SK-MEL-5 (cell line): ENCODE results near the gene CCNYL1. TPM values are rescaled to one million over a fixed set of nuclear protein-coding genes. Genes with fewer than 3 reads are reported as not detected.

Experiments
- DNase-seq: peaks from one replicate; pipeline ENCODE4 v3.0.0-alpha.2; 2016; ENCODE audit warnings: low read depth, low spot score
- in situ Hi-C: cut with HindIII; loops from 2 replicates; pipeline ENCODE4 v1.10.0; 2016; ENCODE audit warnings: low sequenced_read_pairs, high pct_unique_total_duplicates, low pct_unique_long_range_greater_than_20kb
- small RNA-seq, 2 experiments: library from RNA; depleted of rRNA; stranded (forward); fragments of <200 nt; gene quantifications; one replicate each; pipeline ENCODE3, GENCODE V24; 2014
- total RNA-seq: library from RNA; depleted of rRNA; stranded (reverse); fragments of >200 nt; shearing (Covaris generic); gene quantifications from 2 replicates; pipeline ENCODE4 v1.2.3, GENCODE V29; 2014; rRNA removed

CCNYL1 gene
- total RNA-seq, 1 experiment from 2014 or later: 8.5 TPM

DNA sequence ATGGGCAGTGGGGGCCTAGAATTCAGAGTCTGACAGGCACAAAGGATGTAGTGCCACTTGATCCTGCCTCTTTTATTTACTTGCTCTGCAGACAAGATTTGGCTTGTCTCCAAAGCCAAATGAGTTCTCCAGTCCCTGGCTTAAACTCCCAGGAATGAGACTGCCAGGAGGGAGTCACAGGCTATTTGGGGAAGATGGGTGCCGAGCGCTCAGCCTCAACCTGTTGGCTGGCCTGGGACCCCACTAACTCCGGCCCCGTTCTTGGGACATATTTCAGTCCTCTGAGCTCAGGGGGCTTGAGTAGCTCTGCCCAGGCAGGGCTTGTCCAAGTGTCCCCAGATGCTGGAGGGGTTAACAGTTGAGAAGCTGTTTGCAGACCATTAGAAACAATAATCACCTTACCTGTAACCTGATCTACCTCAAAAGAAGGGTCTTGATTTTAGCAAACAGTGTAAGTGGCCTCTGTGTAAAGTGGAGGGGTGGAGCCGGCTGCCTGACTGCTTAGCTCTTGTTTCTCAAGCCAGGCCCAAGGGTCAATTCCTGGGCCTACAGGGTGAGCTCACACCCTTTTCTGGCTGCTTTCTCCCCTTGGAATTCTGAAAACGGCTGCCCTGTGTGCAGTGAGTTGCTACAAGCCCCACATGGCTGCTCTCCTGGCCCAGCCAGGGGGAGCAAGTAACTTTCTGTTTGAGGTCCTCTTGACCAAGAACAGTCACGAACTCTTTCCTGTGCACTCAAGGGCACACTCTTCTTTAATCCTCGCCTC, 85.3 kb downstream of the CCNYL1 start:
- in situ Hi-C loops: no loop called here
- DNase-seq: no peak

DNA sequence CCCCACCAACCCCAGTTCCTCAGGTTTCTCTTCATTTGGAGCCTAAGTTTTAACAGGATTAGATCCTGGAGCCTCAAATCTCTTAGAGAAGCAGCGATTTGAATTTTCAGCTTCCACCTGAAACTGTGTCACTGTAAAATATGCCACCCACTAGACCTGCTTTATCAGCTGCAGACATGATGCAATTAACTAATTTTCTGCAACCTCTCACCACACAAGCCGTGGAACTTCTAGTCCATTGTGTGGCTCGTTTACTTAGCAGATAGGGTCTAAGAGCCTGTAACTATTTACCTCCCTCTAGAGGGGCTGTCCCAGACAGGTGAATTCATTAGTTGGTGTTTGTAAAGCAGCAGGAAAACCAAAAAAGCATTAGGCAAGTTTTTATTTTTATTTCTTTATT, 89.8 kb downstream of the CCNYL1 start:
- no peak for DNase-seq

DNA sequence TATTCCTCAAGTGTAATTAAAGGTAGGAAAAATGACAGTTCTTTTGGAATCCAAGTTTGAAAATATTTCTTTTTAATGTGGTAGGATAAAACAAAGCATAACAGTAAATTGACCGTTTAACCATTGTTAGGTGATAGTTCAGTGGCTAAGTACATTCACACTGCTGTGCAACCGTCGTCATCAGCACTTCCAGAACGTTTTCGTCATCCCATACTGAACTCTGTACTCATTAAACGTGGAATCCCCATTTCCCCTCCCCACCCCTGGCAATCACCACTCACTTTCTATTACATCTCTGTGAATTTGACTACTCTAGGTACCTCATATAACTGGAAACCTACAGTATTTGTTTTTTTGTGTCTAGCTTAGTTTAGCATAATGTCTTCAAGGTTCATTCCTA, 91.2 kb downstream of the CCNYL1 start:
- no peak for DNase-seq
- in situ Hi-C loops: no loop called here

More for the DNA sequence above, 89.8 kb downstream of the CCNYL1 start:
- in situ Hi-C loops: no loop called here

Small RNA genes lying within 50 kb of the gene (small RNA-seq; reads per million reads assigned to genes)
- gene RF00019 (0 reads per million in 2 experiments), gene RNU6-664P (0 reads per million in 2 experiments)

Other genes starting within 250 kb of the CCNYL1 start
- gene CREB1, start 181.7 kb upstream of the CCNYL1 start, total RNA-seq: 31.9 and 34.6 TPM in 2 replicates
- gene METTL21A, start 86.2 kb upstream of the CCNYL1 start, total RNA-seq: 38.9 and 39.1 TPM in 2 replicates
- gene FZD5, start 58.3 kb downstream of the CCNYL1 start, total RNA-seq: 4.8 and 4.9 TPM in 2 replicates